Astrocyte of the spinal cord (primary cell): ENCODE data around the gene EIF3A.
A peak's percentile ranks its signal among the peaks of the same experiment; 100 is the strongest.
"Not testable (repeated sequence)": the region's sequence is repeated elsewhere in the genome, so short reads cannot be mapped to it uniquely, and the experiment has no call there.

Source experiments
- DNase-seq: peaks from one replicate; pipeline ENCODE4 v3.0.0; 2011; ENCODE audit warnings: low read depth, low spot score
- H3K4me3 ChIP-seq: 2 replicates; pipeline ENCODE4 v1.5.1; 2011; ENCODE audit warnings: low read depth, mild to moderate bottlenecking, low read length, moderate library complexity
- in situ Hi-C: cut with HindIII; loops from 2 replicates; pipeline ENCODE4 v1.10.0; 2017; ENCODE audit warnings: low sequenced_read_pairs
- TF ChIP-seq, protein P1 (sequence below): IDR thresholded peaks from 2 replicates; pipeline ENCODE4 v1.5.1; 2012; ENCODE audit warnings: low read depth, mild to moderate bottlenecking, low read length, inconsistent platforms

Gene EIF3A

DNA sequence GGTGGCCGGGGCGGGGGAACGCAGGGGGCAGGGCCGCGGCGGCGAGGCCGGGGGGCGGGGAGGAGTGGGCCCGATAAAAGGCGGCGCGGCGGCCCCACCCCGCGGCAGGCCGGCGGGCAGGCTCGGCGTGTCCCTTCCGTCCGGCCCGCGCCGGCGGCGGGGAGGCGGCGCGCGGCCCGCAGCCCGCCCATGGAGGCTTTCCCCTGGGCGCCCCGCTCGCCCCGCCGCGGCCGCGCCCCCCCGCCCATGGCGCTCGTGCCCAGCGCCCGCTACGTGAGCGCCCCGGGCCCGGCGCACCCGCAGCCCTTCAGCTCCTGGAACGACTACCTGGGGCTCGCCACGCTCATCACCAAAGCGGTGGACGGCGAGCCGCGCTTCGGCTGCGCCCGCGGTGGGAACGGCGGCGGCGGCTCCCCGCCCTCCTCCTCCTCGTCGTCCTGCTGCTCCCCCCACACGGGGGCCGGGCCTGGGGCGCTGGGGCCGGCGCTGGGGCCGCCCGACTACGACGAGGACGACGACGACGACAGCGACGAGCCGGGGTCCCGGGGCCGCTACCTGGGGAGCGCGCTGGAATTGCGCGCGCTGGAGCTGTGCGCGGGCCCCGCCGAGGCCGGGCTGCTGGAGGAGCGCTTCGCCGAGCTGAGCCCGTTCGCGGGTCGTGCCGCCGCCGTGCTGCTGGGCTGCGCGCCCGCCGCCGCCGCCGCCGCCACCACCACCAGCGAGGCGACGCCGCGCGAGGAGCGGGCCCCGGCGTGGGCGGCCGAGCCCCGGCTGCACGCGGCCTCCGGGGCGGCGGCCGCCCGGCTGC, 50.8 kb downstream of the EIF3A start, which contains the start of gene NANOS1:
Gene NANOS1, plus strand, starts transcription at position 102 of the 808 bp plus-strand sequence. Its CDS starts 88 bp downstream, at position 190.
- H3K4me3 ChIP-seq = peak within 1 kb of the TSS; percentile 35
- in situ Hi-C loops = no loop called here
- TF ChIP-seq, protein P1, sequence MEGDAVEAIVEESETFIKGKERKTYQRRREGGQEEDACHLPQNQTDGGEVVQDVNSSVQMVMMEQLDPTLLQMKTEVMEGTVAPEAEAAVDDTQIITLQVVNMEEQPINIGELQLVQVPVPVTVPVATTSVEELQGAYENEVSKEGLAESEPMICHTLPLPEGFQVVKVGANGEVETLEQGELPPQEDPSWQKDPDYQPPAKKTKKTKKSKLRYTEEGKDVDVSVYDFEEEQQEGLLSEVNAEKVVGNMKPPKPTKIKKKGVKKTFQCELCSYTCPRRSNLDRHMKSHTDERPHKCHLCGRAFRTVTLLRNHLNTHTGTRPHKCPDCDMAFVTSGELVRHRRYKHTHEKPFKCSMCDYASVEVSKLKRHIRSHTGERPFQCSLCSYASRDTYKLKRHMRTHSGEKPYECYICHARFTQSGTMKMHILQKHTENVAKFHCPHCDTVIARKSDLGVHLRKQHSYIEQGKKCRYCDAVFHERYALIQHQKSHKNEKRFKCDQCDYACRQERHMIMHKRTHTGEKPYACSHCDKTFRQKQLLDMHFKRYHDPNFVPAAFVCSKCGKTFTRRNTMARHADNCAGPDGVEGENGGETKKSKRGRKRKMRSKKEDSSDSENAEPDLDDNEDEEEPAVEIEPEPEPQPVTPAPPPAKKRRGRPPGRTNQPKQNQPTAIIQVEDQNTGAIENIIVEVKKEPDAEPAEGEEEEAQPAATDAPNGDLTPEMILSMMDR = no peak
- no peak for DNase-seq

DNA sequence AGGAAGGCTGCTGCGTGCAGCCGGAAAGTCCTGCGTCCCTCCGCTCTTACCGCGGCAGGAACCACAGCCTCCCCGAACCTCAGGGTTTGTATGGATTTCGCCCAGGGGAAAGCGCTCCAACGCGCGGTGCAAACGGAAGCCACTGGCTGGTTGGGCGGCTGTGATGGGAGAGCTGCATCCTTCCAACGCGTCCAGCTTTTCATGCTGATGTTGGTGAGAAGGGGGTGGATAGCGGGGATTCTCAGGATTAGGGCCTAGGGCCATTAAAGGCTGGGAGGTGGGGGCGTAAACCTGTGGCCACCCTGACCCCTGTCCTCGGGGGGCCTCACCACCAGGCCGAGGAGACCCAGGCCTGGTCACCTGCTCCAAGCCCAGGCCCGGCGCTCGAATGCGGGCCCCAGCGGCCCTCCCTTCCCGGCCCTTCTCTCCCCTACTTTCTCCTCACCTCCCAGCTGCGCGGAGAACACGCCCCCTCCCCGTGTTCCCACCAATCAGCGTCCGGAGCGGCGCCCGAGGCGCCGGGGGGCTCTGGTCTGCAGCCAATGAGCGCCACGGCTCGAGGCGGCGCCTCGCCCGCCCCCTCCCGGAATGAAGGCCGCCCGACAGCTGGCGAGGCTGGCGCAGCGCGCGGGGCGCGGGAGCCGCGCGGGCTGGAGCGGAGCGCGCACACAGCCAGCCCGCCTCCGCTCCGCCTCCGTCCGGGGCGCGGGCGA, 51.6 kb downstream of the EIF3A start:
- in situ Hi-C loops = no loop called here
- TF ChIP-seq, protein P1 = peak; percentile 8
- peak overlapping the region; percentile 30 for H3K4me3 ChIP-seq
- peak; percentile 87 for DNase-seq

DNA sequence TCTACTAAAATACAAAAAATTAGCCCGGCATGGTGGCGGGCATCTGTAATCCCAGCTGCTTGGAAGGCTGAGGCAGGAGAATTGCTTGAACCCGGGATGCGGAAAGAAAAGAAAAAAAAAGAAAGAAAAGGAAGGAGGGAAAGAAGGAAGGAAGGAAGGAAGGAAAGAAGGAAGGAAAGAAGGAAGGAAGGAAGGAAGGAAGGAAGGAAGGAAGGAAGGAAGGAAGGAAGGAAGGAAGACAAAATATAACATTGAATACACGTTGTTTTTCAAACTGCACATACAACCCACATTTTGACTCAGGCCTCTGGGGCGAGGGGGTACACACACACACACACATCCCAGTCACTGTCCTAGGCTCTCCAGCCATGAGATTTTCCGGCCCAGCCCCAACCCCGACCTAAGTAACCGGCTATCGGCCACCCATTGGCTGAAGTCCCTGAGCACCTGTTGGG, 52.1 kb downstream of the EIF3A start:
- in situ Hi-C loops, DNase-seq, H3K4me3 ChIP-seq: not testable (repeated sequence)

DNA sequence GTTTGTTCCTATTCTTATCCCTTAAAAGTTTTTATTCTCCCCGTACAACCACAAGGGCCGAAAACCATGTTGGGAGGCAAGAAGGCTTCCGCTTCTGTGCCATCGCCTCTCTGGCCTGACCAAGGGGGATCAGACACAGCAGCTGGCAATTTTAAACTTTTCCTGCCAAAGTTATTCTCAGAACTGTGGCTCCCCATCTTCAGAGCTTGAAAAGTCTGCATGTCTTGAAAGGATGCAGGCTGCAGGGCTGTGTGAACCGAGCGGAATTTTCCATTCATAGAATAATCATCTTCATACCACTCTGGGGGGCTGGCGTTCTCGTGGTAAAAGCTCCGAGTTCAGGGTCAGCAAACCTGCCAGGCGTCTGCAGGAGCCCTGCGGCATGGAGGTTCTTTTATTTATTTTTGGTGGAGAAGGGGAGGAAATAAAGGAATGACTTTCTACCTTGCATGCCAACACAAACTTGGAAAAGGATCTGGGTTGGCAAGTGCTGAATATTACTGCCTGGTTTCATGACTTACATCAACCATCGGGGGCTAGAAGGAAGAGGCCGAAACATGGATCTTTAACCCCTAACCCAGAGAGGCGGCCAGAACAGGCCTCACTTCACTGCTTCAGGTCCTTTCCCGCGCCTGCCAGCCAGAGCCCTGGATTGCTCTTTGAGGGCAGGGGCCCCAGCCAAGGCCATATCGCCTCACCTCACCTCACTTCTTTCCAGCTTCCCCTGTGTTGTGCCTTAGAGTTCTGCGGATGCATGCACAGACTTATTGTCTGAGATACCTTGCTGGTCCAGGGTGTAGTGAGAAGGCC, 54.1 kb downstream of the EIF3A start:
- TF ChIP-seq, protein P1 = no peak
- in situ Hi-C loops = no loop called here
- no peak overlapping the region for H3K4me3 ChIP-seq
- DNase-seq = peak; percentile 42

DNA sequence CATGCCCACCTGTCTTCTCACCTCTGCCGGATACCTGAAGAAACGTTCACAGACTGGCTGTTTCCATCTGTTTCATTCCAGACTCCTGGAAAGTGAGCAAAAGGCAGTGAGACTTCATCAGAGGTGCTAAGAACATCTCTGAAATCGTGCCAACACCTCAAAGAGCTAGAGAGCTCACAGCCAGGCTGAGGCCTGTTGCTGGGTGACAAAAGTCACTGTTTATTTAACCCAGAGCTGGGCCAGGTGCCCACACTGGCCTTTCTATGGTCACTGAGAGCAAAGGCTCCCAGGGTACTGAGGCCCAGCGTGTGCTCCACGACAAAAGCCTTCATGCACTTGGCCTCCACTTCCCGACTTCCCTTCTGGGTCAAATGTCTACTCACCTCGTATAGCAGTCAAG, 54.8 kb downstream of the EIF3A start:
- TF ChIP-seq, protein P1 = no peak
- no peak for DNase-seq
- in situ Hi-C loops = no loop called here
- H3K4me3 ChIP-seq = no peak overlapping the region

DNA sequence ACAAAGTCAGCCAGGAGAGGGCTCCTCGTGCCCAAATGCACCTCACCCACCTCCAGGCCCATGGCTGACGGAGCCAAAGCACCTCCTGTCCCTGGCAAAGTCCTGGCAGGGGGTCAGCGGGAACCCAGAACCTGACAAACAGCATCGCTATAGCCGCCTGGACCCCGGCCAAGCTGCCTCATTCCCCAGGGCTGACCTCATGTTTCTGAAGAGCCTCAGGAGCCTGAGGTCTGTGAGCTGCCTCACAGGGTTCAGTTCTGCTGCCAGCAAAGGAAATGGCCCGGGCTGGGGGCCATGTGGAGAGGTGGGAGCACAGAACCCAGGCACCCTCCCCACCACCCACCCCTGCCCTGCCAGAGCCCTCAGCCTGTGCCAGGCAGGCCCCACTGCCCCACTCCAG, 55.3 kb downstream of the EIF3A start:
- peak; percentile 81 for DNase-seq
- TF ChIP-seq, protein P1 = no peak
- in situ Hi-C loops = no loop called here
- H3K4me3 ChIP-seq = no peak overlapping the region
